Fibroblast of peridontal ligament (primary cell): Measurements from ENCODE around the gene DCUN1D1.
A peak's percentile ranks its signal among the peaks of the same experiment; 100 is the strongest.
"Not testable (repeated sequence)": the region's sequence is repeated elsewhere in the genome, so short reads cannot be mapped to it uniquely, and the experiment has no call there.

Source experiments
- DNase-seq: peaks from one replicate; pipeline ENCODE4 v3.0.0-alpha.2; 2010; ENCODE audit errors: extremely low read depth

The DCUN1D1 gene

DNA sequence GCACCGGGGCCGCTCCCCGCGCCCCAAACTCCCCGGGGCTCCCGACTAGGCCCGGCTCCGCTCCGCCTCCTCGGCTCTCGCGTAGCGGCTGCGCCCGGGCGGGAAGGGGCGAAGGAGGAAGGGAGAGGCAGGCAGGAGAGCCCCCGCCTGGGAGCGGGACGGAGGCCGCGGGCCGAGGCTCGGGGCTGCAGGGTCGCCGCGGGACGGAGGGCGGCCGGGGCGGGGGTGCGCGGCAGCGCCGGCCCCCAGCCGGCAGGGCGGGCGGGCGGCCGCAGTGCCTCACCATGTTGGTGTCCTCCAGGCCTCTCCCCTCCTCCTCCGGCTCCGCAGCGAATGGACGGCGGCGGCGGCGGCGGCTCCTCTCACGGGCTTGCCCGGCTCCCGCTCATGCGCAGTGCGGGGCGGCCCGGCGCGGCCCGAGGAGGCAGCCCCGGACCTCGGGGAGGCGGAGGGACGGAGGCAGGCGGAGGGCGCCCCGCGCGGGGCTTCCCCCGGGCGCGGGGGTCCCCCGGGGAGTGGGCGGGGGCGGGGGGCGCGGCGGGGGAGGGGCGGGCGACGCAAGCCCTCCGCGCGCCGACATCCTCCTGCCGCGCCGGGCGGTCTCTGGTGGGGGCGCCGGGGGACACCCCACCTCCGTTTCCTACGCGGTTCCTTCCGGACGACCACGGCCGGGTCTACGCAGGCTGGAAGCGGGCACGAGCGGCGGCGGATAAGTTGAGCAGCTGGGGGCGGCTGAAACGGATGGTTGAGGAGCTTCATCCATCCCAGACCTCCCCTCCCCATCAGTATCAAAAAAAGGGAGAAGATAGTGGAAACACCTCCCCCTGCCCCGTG is at the start of gene DCUN1D1:
Gene DCUN1D1 (minus strand): TSS at position 335 of the 834 bp plus-strand sequence. CDS start 49 bp downstream, at position 286.
- DNase-seq: peak; percentile 65

DNA sequence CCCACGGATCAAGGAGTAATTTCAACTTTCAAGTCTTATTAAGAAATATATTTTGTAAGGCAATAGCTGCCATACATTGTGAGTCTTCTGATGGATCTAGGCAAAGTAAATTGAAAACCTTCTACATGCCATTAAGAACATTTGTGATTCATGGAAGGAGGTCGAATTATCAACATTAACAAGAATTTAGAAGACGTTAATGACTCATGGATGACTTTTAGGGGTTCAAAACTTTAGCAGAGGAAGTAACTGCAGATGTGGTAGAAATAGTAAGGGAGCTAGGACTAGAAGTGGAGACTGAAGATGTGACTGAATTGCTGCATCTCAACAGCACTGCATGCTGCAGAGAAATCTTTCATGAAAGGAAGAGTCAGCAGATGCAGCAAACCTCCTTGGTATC is 48.1 kb upstream of the DCUN1D1 start:
- DNase-seq: no peak

DNA sequence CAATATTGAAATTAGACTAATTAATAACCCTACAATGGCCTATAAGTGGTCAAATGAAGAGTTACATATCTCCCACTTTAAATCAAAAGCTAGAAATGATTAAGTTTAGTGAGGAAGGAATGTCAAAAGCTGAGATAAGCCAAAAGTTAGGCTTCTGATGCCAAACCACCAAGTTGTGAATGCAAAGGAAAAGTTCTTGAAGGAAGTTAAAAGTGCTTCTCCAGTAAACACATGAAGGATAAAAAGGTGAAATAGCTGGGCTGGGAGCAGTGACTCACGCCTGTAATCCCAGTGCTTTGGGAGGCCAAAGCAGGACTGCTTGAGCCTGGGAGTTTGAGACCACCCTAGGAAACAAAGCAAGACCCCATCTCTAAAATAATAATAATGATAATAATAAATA is 46.9 kb upstream of the DCUN1D1 start:
- DNase-seq: peak; percentile 42

DNA sequence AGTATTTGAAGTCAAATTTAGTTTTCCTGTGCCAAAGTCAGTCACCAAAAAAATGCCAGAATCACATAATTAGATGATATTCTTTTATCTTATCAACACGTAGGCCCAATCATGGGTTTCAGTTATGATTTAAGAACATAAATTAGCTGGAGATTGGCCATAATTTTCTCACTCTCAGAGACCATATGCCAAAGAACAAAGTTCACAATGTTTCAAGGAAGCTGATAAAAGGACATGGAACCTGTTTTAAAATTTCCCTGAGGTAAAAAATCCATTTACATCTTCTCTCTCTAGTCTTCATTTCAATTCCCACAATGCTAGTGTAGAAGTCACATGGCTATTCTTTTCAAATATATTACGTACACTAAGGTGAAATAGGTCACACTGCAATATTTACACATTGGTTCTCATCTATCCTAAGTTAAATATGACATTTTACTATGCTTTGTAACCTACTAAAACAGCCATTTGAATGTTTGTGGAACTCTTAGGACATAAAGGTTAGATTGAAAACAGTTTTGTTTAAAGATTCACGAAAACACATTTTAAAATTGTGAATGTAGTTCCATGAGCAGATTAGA is 42.7 kb upstream of the DCUN1D1 start:
- DNase-seq: no peak

DNA sequence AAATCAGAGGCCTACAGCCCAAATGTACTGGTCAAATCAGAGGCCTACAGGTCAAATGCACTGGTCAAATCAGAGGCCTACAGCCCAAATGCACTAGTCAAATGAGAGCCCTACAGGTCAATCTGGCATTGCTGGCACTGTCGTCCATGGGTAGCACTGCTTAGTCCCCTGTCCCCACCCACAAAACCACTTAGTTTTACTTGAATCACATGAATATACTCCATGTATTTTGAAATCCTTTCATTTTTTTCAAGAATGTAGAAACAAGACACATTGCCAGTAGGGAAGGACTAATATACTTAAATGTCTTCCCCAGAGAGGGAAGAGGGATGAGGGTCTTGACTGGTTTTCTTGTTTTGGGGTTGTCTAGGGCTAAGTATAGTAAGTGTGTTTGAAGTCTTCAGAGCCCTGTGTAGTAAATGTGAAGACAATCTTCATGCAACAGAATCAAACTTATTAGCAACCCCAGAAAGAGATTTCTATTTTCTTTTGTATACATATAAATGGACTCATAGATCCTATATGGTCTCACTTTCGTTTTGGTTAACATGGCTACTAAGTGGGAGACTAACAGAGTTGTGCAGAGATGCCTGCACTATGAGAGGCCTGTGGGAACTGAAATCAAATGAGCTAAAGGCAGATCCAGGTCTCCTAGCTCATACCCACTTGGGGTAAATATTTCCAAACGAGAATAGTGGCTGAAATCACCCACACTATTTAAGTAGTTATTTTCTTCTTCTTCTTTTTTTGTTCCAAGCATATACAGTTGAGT is 38.3 kb upstream of the DCUN1D1 start:
- DNase-seq: no peak

DNA sequence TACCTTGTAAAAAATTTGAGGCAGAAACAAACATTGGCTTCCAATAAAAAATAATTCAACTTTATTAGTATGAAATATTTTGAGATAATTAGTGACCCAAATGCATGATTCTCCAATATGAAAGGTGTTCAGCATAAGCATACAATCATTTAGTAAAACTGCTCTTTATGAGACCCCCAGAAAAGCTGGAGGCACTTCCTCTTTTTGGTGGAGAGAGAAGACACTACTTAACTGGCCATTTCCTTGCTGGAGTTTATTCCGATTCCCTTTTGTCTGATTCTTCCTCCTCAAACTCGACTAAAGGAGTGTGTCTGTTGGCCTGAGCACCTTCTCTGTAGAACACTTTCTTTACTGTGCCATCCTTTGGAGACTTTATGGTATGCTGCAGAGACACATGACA is 34.8 kb upstream of the DCUN1D1 start:
- DNase-seq: no peak

DNA sequence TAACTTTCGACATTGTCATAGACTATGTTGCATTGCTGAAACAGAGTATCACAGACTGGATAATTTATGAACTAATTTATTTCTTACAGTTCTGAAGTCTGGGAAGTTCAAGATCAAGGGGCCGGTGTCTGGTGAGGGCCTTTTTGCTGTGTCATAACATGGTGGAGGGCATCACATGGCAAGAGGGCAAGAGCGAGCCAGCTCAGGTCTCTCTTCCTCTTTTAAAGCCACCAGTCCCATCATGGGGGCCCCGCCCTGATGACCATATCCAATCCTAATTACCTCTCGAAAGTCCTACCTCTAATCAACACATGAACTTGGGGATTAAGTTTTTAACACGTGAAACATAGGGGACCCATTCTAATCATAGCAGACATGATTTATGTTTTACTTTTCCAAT is 33.5 kb upstream of the DCUN1D1 start:
- no peak for DNase-seq

DNA sequence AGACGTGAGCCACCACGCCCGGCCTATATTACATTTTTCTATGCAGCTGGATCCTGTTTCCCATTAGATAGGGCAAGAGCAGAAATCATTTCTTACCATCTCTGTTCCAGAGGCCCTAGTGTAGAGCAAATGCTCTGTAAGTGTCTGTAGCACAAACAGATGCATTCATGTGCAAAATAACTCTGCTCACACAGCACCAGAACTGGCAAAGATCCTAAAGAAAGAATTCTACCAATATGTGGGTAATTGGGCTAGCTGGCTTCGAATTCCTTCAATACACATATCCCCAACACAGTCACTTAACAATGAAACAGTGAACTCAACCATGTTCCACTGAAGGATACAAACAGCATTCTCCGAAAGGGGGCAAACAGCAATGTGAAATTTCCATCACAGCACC is 32.7 kb upstream of the DCUN1D1 start:
- no peak for DNase-seq

DNA sequence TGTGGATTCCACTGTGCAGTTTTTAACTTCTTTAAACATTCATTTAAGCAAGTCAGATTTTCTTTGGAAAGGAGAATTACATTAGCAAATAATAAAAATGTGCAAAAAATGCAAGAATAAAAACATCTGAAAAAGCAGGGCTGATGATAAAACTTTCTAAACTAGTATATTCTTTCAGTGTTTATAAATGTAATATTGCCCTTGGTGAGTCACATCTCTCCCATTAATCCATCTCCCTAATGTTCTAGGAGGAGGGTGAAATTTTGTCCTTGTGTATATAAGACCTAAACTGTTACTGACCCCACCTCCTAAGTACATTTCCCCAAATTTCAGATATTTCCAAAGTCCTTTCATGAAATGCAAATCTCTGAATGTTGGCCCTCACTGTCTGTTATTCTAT is 28.5 kb upstream of the DCUN1D1 start:
- DNase-seq: peak; percentile 34

DNA sequence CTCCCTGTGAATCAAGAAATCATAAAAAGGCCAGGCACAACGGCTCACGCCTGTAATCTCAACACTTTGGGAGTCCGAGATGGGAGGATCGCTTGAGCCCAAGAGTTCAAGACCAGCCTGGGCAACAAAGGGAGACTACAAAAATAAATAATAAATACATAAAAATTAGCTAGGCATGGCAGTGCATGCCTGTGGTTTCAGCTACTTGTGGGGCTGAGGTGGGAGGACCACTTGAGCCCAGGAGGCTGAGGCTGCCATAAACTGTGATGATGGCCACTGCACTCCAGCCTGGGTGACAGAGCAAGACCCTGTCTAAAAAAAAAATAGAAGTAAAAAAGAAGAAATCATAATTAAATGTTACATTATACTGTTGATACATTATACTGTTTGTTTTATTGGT is 28.0 kb upstream of the DCUN1D1 start:
- no peak for DNase-seq

DNA sequence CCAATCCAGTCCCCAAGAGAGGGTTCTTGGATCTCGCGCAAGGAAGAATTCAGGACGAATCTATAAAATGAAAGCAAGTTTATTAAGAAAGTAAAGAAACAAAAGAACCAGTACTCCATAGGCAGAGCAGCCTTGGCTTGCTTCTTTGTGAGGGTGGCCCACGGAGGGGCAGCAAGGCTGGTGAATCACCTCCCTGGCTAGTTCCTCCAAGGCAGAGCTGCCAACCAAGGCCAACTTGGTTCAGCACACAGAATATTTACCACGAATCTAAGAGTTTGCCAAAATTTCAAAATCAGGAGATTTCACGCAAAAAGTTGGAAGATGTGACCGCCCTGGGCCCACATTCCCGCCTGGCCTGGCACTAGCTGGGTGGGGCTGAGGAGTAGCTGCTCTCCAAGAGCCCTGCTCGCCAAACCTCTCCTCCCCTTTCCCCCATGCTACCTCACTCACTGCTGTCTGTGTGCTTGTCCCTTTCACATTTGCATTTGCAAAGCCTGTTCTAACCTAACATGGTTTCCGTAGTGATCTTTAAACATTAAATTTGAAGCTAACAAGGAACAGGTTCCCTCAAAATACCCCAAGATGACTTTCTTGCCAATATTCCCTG is 26.2 kb upstream of the DCUN1D1 start:
- peak; percentile 38 for DNase-seq

DNA sequence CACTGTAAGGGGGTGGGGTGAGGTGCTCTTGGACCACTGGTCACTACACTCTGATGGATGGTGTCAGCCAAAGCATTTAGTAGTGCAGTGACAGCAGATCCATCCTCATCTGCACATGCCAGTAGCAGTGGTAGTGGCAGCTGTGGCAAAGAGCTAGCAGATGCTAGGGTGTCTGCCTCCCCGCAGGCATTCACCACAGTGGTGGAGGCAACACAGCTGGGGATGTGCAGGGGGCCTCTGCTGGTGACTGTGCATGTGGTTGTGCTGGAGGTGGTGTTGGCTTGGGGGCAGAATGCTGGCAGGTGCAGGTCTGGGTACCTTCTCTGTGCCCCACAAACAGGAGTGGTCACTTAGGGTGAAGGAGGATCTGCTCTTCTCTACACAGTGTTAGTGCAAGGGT is 19.4 kb upstream of the DCUN1D1 start:
- no peak for DNase-seq

DNA sequence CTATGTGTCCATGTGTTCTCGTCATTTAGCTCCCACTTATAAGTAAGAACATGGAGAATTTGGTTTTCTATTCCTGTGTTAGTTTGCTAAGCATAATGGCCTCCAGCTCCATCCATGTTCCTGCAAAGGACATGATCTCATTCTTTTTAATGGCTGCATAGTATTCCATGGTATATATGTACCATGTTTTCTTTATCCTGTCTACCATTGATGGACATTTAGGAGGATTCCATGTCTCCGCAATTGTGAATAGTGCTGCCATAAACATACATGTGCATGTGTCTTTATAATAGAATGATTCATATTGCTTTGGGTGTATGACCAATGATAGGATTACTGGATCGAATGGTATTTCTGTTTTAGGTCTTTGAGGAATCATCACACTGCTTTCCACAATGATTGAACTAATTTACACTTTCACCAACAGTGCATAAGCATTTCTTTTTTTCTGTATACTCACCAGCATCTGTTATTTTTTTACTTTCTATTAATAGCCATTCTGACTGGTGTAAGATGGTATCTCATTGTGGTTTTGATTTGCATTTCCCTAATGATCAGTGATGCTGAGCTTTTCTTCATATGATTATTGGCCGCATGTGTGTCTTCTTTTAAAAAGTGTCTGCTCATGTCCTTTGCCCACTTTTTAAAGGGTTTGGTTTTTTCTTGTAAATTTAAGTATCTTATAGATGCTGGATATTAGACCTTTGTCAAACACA is 13.3 kb upstream of the DCUN1D1 start:
- not testable (repeated sequence) for DNase-seq

DNA sequence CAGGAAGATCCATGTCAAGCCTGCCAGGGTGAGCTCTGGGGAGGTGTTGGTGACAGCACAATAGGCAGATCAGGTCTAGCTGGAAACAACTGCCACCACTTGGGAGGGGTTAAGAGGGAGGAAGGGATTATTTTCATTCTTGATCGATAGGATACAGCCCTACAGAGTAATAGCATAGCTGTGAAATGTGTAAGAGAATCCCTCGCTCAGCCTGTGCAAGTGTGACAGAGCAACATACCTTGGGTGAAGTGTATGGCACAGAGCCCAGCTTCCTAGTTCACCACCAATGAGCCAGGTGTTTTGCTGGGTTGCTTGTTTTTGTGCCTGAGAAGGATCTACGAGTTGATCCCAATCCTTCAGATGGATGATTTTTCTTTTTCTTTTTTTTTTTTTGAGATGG is 9.2 kb upstream of the DCUN1D1 start:
- no peak for DNase-seq

DNA sequence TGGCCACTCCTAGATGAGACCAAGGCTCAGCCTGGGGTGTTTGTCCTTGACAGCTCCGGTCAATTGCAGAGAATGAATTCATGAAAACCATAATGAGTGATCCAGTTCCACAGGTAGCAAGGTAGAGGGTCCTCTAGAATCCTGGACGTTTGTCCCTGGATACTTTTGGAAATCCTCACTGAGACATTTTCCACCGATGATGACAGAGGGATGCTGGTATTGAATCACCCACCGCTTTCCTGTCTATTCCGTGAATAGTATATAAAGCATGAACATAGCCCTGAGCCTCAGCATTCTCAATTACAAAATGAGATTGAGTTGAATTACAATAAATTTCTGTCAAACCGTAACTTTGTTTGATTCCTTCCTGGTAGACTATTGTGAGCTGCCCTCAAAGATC is 5.7 kb upstream of the DCUN1D1 start:
- no peak for DNase-seq

DNA sequence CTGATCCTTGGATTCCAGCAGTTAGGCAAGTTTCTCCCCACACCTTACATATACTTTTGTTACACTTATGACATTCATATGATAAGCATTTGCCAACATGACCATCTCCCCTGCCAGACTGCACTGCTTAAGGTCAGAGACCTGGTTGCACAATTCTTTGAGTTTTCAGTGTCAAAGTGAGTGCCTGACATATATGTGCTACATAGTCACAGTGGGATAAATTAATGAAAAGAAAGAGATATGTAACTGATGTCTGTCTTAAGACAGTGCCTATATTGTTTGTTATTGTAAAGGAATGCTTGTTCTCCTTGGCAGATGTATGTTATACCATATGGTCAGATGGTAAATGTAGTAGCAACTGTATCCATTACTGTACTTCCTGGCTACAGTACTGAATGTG is 3.5 kb upstream of the DCUN1D1 start:
- DNase-seq: no peak

DNA sequence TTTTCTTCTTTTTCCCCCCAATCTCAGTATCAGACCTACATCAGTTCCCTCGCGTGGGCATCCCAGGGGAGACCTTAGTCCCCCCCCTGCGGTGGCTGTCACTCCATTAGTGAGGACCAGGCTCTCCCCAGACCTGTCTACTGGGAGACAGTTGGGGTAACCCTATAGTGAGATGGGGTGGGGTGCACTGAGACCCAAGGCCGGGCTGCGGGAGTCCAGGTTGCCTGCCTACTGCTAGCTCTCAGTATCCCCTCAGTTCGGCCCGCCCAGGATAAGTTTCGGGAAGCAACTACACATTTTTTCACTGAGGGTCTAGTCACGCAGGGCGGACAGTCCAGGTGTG is 671 bp upstream of the DCUN1D1 start:
- DNase-seq: no peak

DNA sequence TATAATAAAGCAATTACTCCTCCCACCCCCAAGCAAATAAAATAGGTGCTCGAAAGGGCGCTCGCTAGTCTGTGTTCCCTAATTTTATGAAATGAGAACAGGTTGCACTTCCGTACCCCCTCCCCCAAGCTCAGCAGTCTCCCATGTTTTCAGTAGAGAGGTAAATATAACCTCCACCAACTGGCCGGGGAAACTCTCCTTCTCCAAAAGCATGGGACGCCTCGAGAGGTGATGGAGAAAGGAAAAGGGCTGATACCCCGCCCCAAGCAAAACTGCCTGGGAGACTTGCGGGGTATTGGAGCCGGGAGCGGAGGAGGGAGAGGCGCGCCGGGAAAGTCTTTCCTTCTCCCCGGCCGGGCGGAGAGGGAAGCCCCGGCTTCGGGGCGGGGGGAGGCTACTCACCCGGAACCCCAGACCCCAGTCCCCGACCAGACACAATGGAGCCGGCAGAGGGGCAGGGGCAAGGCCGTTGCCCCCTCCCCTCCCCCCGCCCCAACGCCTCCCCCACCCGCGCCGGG is 605 bp downstream of the DCUN1D1 start:
- no peak for DNase-seq

DNA sequence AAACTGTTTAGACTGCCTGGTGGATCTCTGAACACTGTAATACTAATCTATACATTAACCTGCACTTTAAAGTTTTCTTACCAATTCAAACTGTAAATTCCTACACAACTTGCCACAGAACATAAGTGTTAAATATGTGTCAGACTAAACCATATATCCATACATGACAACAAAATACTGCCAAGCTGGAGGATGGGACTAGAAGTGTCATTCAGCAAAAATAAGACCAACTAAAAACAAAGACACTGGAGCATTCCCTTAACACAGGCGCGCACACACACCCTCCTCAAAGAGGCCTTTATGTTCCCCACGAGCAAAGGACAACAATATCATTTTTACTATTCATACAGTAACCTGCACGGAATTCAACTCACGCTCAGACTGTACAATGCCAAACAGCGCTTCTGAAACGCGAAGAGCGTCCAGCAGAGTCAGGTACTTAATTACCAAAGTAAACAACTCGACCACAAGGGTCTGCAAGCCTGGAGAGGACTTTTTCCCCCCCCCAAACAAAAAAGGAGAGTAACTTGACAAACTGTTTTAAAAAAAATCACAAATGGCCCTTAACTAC is 1.1 kb downstream of the DCUN1D1 start:
- DNase-seq: no peak

DNA sequence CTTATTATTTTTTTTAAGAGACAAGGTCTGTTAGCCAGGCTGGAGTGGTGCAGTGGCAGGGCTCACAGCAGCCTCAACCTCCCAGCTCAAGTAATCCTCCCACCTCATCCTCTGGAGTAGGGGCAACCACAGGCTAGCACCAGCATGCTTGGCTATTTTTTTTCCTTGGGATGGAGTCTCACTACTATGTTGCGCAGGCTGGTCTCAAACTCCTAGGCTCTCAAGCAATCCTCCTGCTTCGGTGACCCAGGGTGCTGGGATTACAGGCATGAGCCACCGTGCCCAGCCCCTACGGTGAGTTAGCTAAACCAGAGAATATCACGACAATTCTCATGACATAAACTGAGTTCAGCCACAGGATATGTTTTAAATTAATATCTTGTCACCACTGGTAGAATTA is 2.0 kb downstream of the DCUN1D1 start:
- DNase-seq: no peak

DNA sequence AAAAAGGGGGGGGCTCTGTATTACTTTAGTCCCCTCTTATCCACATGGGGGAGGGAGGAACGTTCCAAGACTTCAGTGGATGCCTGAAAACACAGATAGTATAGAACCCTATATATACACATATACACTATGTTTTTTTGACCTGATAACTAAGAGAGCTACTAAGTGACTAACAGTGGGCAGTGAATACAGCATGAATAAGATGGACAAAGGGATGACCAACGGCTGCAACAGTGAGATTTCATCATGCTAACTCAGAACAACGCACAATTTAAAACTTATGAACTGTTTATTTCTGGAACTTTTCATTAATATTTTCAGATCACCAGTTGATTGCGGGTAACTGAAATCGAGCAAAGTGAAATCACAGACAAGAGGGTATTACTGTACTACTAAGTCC is 7.3 kb downstream of the DCUN1D1 start:
- DNase-seq: no peak
